GM18505 (cell line): Measurements from ENCODE around the gene DEFB113.

Source experiments
- ATAC-seq: cut with Tn5 transposase; IDR thresholded peaks from one replicate; pipeline ENCODE4 v1.9.1; 2021; ENCODE audit not compliant: unreplicated experiment
- POLR2A ChIP-seq: IDR thresholded peaks from 4 replicates; pipeline ENCODE4 v1.6.1; 2011; ENCODE audit warnings: borderline replicate concordance; ENCODE audit not compliant: insufficient read depth, insufficient read length; ENCODE audit errors: extremely low read depth

The DEFB113 gene, protein sequence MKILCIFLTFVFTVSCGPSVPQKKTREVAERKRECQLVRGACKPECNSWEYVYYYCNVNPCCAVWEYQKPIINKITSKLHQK

DNA sequence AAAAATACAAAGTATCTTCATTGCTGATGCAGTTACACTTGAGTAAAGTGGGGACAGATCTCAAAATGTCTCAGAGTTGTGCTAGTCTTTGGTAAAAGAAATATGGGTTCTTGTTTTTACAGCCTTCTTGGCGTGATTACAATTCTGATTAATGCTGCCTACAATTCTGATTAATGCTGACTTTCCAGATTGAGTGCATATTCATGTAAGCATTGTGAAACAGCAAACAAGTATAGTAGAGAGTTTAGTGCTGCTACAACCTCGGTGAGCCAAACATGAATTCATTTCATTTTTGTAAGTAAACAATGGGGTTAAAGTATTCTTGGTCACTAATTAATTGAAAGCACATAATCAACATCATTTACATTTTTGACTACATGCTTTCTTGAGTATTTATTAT, at the start of gene DEFB113:
TSS of gene DEFB113 (minus strand) at position 21 of the 400 bp plus-strand sequence. CDS start at position 21, 0 bp downstream.
- TF ChIP-seq POLR2A: no peak
- no peak for ATAC-seq

DNA sequence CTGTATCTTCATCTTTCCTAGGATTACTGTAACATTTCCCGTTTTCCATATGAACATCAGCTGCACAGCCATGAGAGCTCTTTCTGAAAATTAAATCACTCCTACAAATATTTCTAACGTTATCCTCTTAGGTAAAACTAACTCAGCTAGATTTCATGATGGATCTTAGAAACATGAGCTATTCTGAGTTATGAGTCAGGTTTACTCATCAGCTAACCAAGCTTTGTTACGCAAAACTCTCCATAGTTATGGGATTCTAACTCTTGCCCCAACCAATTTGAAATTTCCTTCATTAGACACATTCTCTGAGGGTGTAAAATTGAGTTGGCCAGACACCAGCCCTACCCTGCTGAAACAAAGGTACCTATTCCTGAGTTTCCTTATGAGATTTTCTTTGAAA, 38.4 kb upstream of the DEFB113 start:
- no peak for TF ChIP-seq POLR2A
- no peak for ATAC-seq

GRCh38 chr6:50003139-50003538, 33.7 kb upstream of the DEFB113 start:
- no peak for ATAC-seq
- TF ChIP-seq POLR2A: no peak

DNA sequence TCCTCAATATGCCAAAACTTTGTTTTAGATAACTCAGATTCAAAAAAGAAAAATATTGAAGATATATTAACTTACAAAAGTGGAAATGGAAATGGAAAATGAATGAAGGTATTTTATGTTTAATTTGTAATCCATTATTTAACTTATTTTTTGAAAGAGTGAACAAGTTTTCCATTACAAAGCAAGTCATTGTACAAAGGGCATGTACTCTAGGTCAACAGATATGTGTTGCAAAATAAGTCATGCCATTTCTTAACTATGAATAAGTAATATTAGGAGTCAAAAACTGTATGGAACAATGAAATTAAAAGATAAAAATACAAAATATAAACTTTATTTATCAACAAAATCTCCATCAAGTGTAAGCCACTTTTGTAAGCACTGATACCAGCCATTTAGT, 25.9 kb upstream of the DEFB113 start:
- ATAC-seq: no peak
- no peak for TF ChIP-seq POLR2A

DNA sequence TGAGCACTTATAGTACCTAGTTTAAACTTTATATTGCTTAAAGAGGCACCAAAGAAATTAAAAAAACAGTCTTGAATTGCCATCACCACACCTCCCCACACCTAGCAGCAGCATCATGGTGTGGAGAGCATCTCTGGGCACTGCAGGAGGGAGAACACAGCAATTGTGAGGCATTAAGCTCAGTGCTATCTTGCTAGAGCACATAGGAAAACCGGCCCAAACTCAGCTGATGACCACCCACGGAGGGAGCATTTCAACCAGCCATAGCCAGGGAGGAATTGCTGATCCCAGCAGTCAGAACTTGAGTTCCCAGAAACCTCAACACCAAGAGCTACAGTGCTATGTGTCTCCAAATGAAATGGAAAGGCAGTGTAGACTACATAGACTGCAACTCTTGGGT, 19.5 kb upstream of the DEFB113 start:
- ATAC-seq: no peak
- TF ChIP-seq POLR2A: no peak

DNA sequence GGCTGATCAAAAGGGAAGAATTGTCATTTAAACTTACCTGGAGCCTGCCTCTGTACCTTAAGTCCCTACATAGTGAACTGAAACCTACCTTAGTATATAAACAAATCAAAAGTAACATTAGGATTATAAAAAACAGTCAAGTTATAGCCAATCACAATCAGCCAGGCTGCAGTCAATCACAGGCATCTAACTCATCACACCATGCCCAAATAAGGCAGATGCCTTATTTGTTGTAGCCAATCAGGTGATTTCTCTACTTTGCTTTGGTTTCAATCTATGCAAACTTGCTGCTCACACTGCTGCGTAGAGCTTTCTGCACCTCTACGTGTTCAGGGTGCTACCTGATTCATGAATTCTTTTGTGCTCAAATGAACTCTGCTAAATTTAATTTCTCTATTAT, 18.3 kb upstream of the DEFB113 start:
- no peak for ATAC-seq
- TF ChIP-seq POLR2A: no peak

DNA sequence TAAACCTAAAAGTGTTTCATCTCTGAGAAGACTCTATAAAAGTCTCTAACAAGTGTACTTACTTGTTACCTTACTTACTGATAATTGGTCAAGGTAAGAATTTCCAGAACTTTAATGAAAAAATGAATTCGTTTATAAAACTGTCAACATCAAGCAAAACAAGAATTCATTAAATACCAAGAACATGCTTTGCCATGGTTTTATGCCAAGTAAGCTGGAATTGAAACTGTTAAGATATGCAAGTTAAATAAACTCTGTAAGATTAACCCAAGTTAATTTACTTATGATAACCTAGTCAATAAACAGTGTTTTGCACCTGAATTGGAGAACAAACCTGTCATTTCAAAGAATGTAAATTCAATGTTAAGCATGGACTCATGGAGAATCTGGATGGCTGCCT, 17.1 kb upstream of the DEFB113 start:
- no peak for ATAC-seq
- TF ChIP-seq POLR2A: no peak

GRCh38 chr6:49982046-49982445, 12.6 kb upstream of the DEFB113 start:
- ATAC-seq: no peak
- no peak for TF ChIP-seq POLR2A

DNA sequence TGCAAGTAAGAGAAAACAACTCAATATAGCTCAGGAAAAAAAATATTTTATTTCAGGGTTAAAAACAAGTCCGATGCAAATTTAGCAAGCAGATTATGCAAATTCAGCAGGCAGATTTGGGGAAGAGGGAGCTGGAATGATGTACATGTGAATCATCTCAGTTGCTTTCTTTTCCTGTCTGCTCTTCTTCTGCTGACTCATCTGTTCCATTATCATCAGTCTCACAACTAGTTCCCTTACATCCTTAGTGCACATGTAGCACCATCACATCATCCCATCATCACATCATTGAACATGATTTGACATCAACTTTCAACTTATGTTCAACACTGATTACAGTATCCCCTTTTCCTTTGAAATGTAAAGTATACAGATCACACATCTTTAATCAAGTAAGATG, 11.5 kb upstream of the DEFB113 start:
- TF ChIP-seq POLR2A: no peak

DNA sequence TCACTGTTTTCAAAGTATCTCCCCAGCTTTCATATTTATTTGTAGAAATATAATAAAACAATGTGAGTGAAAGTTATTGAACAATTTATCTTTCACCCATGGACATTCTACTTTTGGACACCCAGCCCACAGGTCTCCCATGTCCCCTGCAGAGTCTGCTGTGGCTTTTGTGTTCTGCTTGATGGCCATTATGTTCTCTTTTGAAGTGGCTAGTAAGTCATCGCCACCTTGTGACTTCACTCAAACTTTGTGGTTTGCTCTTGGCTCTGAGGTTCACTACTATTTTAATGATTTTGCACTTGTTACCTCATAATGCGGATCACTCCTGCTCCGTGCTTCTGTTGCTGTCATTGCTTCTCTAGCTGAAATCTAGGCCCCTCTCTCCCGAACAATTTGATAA, 10.2 kb upstream of the DEFB113 start:
- no peak for TF ChIP-seq POLR2A
- peak; percentile 41 for ATAC-seq

More for the DNA sequence above, 11.5 kb upstream of the DEFB113 start:
- ATAC-seq: peak; percentile 58

DNA sequence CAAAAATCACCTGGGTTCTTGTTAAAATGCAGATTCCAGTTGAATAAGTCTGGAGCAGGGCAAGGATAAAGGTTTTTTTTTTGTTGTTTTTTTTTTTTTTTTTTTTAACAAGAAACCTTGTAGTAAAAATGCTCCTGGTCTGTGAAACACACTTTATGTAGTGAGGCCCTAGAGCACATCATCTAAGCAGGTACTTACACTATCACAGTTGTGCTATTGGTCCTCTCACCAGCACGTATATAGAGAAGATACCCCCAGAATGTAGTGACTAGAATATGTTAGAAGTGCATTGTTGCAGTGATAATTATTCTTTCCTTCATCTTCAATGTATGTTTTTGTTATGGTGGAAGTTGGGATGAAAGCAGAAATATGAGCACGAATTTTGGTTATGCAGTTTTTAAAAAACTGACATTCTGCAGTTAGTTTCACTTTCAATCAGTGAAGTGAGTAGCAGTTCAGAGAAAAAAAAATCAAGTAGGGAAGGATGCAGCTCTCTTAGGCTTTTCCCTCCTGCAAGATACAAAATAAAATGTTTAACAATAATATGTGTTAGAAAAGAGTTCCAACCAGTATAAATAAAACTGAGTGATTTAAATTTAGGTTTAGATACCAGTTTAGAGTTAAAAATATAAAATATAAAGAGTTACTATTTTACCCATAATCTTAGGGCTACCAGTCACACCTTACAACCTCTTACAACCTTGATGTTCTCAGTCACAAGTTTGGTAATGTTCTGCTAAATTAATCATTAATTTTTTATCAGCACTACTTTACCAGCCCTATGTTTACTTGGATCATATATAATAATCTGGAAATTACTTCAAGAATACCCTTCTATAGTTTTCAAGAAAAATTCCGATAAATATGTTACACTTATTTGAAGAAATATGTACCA, 9.2 kb upstream of the DEFB113 start:
- peak; percentile 45 for ATAC-seq
- TF ChIP-seq POLR2A: no peak

GRCh38 chr6:49966823-49967222, 2.6 kb downstream of the DEFB113 start:
- no peak for ATAC-seq
- no peak for TF ChIP-seq POLR2A

- no peak for ATAC-seq
- TF ChIP-seq POLR2A: no peak
Observed at GRCh38 chr6:49966334-49966733, 3.1 kb downstream of the DEFB113 start.

GRCh38 chr6:49964064-49964463, 5.4 kb downstream of the DEFB113 start, which contains the start of gene DEFB114:
Gene DEFB114 (minus strand): TSS chr6:49964164. CDS start chr6:49964105, 59 bp downstream.
- TF ChIP-seq POLR2A: no peak
- no peak for ATAC-seq
